HCT116 (cell line): ENCODE data around the gene LRRC43.

Source experiments
- CTCF ChIP-seq, 3 experiments: fragments of 200-600 bp in 1 of 3; sonication (generic) in 1 of 3; IDR thresholded peaks in 2 of 3; conservative IDR thresholded peaks in 1 of 3; 2 replicates each; pipeline ENCODE4 v1.5.1; 2012 to 2017; ENCODE audit warnings: low read depth in 2 of 3, low read length in 2 of 3, antibody characterized with exemption in 1 of 3, borderline replicate concordance in 1 of 3, control low read depth in 1 of 3, mild to moderate bottlenecking in 1 of 3, mixed read lengths in 1 of 3, mixed run types in 1 of 3, moderate library complexity in 1 of 3; ENCODE audit not compliant: insufficient read depth in 1 of 3
- EZH2 ChIP-seq: fragments of 200-600 bp; sonication (generic); IDR thresholded peaks from 2 replicates; pipeline ENCODE4 v1.6.1; 2017; ENCODE audit warnings: antibody characterized with exemption, mixed run types
- EZH2phosphoT487 ChIP-seq: fragments of 200-600 bp; IDR thresholded peaks from 2 replicates; pipeline ENCODE4 v1.6.1; 2018; ENCODE audit warnings: antibody characterized with exemption, borderline replicate concordance
- POLR2A ChIP-seq: IDR thresholded peaks from 2 replicates; pipeline ENCODE4 v1.7.0; 2011; ENCODE audit warnings: borderline replicate concordance; ENCODE audit not compliant: insufficient read depth, insufficient read length; ENCODE audit errors: extremely low read depth
- POLR2AphosphoS5 ChIP-seq: IDR thresholded peaks from 2 replicates; pipeline ENCODE4 v1.6.1; 2011; ENCODE audit warnings: mild to moderate bottlenecking, low read depth, low read length, moderate library complexity
- SP1 ChIP-seq: IDR thresholded peaks from 2 replicates; pipeline ENCODE4 v1.6.1; 2012; ENCODE audit warnings: low read depth

GRCh38 chr12:122138181-122138580 lies 44.7 kb upstream of the LRRC43 start:
- TF ChIP-seq POLR2AphosphoS5 (no peak), EZH2 (no peak), EZH2phosphoT487 (no peak), CTCF (IDR thresholded peaks at IDR 0.05 in 2 of 3, conservative IDR thresholded peaks at IDR 0.05 in 1 of 3; ENCODE audit: borderline replicate concordance in 1 of 3, insufficient read depth in 1 of 3, low read depth in 2 of 3, low read length in 2 of 3) (no peak), SP1 (no peak), POLR2A (no peak)
